Tibial artery (tissue), 4 donors: ENCODE data around the gene OGFOD2.

Source experiments
- DNase-seq, 2 donors: peaks; one replicate each; pipeline ENCODE4 v3.0.0-alpha.2; 2019
- H3K27ac ChIP-seq, 2 donors: fragments of 200-600 bp; sonication (generic) in 1 of 2; 1 replicate in 1 of 2; 2 replicates in 1 of 2; pipeline ENCODE4 v1.5.1; 2018 to 2019; ENCODE audit warnings: mild to moderate bottlenecking in 1 of 2
- H3K27me3 ChIP-seq, 2 donors: fragments of 200-600 bp; sonication (generic) in 1 of 2; one replicate each; pipeline versions ENCODE4 v1.5.1 to v1.6.0; 2016 to 2019
- H3K36me3 ChIP-seq, 3 donors: fragments of 200-600 bp; sonication (generic) in 2 of 3; one replicate each; pipeline ENCODE4 v1.5.1; 2016 to 2019; ENCODE audit warnings: mild to moderate bottlenecking in 2 of 3
- H3K4me1 ChIP-seq, 4 donors: fragments of 200-600 bp; sonication (generic) in 2 of 4; 1 replicate in 3 of 4; 2 replicates in 1 of 4; pipeline ENCODE4 v1.5.1; 2016 to 2019
- H3K4me3 ChIP-seq, 2 donors: fragments of 200-600 bp; sonication (generic) in 1 of 2; 1 replicate in 1 of 2; 2 replicates in 1 of 2; pipeline ENCODE4 v1.5.1; 2018 to 2019; ENCODE audit warnings: mild to moderate bottlenecking in 2 of 2
- H3K9me3 ChIP-seq, 3 donors: fragments of 200-600 bp; sonication (generic) in 1 of 3; one replicate each; pipeline ENCODE4 v1.5.1; 2016 to 2019
- intact Hi-C: fragments of 100-400 bp; cut with DNase I; formaldehyde crosslinking; loops from one replicate; pipeline ENCODE4 v1.15.0; 2023; ENCODE audit warnings: low total_unique reads
- TF ChIP-seq, protein P1 (sequence below), 2 experiments: fragments of 200-600 bp in 1 of 2; fragments of 450-650 bp in 1 of 2; IDR thresholded peaks; one replicate each; pipeline ENCODE4 v1.5.1; 2017 to 2019; ENCODE audit warnings: antibody characterized with exemption in 2 of 2, mild to moderate bottlenecking in 1 of 2, moderate library complexity in 1 of 2

The OGFOD2 gene

GRCh38 chr12:123001464-123001863 is 26.4 kb downstream of the OGFOD2 start:
- Histone ChIP-seq H3K4me3 (no peak overlapping the region), H3K36me3 (peaks cover 0 to 36% (median 12%) of the 10 kb centered on the region in 3 donors), H3K27me3 (no peaks in the 10 kb centered on the region), H3K27ac (no peak overlapping the region), H3K9me3 (no peaks in the 10 kb centered on the region), H3K4me1 (no peaks in the 10 kb centered on the region)
- intact Hi-C loops: no loop called here
- DNase-seq: no peak
- TF ChIP-seq, protein P1, sequence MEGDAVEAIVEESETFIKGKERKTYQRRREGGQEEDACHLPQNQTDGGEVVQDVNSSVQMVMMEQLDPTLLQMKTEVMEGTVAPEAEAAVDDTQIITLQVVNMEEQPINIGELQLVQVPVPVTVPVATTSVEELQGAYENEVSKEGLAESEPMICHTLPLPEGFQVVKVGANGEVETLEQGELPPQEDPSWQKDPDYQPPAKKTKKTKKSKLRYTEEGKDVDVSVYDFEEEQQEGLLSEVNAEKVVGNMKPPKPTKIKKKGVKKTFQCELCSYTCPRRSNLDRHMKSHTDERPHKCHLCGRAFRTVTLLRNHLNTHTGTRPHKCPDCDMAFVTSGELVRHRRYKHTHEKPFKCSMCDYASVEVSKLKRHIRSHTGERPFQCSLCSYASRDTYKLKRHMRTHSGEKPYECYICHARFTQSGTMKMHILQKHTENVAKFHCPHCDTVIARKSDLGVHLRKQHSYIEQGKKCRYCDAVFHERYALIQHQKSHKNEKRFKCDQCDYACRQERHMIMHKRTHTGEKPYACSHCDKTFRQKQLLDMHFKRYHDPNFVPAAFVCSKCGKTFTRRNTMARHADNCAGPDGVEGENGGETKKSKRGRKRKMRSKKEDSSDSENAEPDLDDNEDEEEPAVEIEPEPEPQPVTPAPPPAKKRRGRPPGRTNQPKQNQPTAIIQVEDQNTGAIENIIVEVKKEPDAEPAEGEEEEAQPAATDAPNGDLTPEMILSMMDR (IDR thresholded peaks at IDR 0.05): no peak

- TF ChIP-seq, protein P1 (IDR thresholded peaks at IDR 0.05): no peak
- Histone ChIP-seq H3K27me3 (no peaks in the 10 kb centered on the region), H3K36me3 (peaks cover 0 to 50% (median 12%) of the 10 kb centered on the region in 3 donors), H3K4me3 (no peak overlapping the region), H3K4me1 (no peaks in the 10 kb centered on the region), H3K9me3 (no peaks in the 10 kb centered on the region), H3K27ac (no peak overlapping the region)
- DNase-seq: no peak
- intact Hi-C loops: no loop called here
These were observed 28.2 kb downstream of the OGFOD2 start for GRCh38 chr12:123003257-123003656.

DNA sequence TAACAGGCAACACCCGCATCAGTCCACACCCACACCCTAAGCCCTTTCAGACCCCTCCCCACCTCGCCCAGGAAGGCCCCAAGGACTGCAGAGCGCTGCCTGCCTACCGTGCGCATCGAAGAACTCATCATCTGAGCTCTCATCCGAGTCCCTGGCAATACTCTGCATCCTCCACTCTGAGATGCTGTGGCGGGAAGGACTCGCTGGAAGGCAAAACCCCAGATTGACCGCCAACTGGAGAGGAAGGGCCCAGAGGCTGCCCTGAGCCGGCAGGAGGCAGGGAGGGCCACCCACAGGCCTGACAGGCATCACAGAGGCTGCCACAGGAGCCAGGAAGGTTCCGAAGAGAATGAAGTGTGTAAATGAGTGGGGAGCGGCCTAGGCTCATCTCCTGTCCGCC is 29.2 kb downstream of the OGFOD2 start:
- DNase-seq: no peak
- TF ChIP-seq, protein P1 (IDR thresholded peaks at IDR 0.05): no peak
- Histone ChIP-seq H3K4me1 (no peaks in the 10 kb centered on the region), H3K9me3 (no peaks in the 10 kb centered on the region), H3K27me3 (no peaks in the 10 kb centered on the region), H3K36me3 (peaks cover 0 to 57% (median 12%) of the 10 kb centered on the region in 3 donors), H3K4me3 (no peak overlapping the region), H3K27ac (no peak overlapping the region)
- intact Hi-C loops: no loop called here

DNA sequence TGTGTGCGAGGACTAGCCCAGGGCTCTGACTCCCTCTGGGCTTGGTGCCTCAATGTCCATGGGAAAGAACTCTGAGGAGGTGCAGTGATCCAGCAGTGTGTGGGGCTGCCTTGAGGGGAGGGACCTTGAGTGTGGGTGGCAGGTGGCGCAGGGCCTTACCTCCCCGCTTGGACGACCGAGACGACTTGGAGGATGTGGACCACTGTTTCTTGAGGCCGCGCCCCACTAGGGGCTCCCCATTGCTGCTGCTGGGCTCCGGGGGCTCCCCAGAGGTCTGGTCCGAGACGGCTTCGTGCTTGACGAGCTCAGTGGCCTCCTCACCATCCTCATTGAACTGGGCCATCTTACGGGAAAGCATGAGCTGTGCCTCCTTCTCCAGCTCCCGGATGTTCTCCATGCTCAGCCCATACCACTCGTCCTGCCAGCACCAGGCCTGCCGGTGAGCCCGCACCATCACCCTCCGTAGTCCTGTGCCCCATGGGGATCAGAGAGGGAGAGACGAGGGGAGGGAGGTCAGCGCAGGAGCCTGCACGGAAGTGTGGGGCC is 30.1 kb downstream of the OGFOD2 start:
- Histone ChIP-seq H3K36me3 (peaks cover 0 to 55% (median 15%) of the 10 kb centered on the region in 3 donors), H3K27me3 (no peaks in the 10 kb centered on the region), H3K27ac (no peak overlapping the region), H3K4me1 (no peaks in the 10 kb centered on the region), H3K9me3 (no peaks in the 10 kb centered on the region), H3K4me3 (no peak overlapping the region)
- intact Hi-C loops: no loop called here
- no peak for DNase-seq
- TF ChIP-seq, protein P1 (IDR thresholded peaks at IDR 0.05): no peak

GRCh38 chr12:123006977-123007376 is 31.9 kb downstream of the OGFOD2 start:
- no peaks in the 10 kb centered on the region for H3K4me1 ChIP-seq
- H3K27ac ChIP-seq: no peak overlapping the region
- TF ChIP-seq, protein P1 (IDR thresholded peaks at IDR 0.05): no peak
- no peak for DNase-seq
- no peaks in the 10 kb centered on the region for H3K9me3 ChIP-seq
- intact Hi-C loops: no loop called here
- no peaks in the 10 kb centered on the region for H3K27me3 ChIP-seq
- H3K36me3 ChIP-seq: peaks cover 0 to 51% (median 13%) of the 10 kb centered on the region in 3 donors
- H3K4me3 ChIP-seq: no peak overlapping the region

GRCh38 chr12:123010110-123010509 is 35.1 kb downstream of the OGFOD2 start:
- intact Hi-C loops: no loop called here
- Histone ChIP-seq H3K4me3 (no peak overlapping the region), H3K36me3 (peaks cover 0 to 46% (median 5%) of the 10 kb centered on the region in 3 donors), H3K4me1 (no peaks in the 10 kb centered on the region), H3K9me3 (no peaks in the 10 kb centered on the region), H3K27me3 (no peaks in the 10 kb centered on the region), H3K27ac (no peak overlapping the region)
- TF ChIP-seq, protein P1 (IDR thresholded peaks at IDR 0.05): no peak
- no peak for DNase-seq
